Parathyroid adenoma (tissue), 2 donors: ENCODE results near the gene ZFR2.

ENCODE experiments used
- H2AFZ ChIP-seq: fragments of 300-600 bp; sonication (generic); one replicate; pipeline ENCODE4 v1.7.0; 2017; ENCODE audit warnings: antibody characterized with exemption, mild to moderate bottlenecking
- H3K27ac ChIP-seq: fragments of 300-600 bp; sonication (generic); one replicate; pipeline ENCODE4 v1.7.0; 2017
- H3K27me3 ChIP-seq: fragments of 300-600 bp; sonication (generic); one replicate; pipeline ENCODE4 v1.7.0; 2017; ENCODE audit warnings: low read length; ENCODE audit not compliant: control insufficient read depth, insufficient read depth
- H3K36me3 ChIP-seq: fragments of 300-600 bp; sonication (generic); one replicate; pipeline ENCODE4 v1.7.0; 2017; ENCODE audit warnings: low read length; ENCODE audit not compliant: control insufficient read depth, insufficient read depth
- H3K4me1 ChIP-seq: fragments of 300-600 bp; sonication (generic); one replicate; pipeline ENCODE4 v1.7.0; 2017; ENCODE audit warnings: control low read depth
- H3K4me2 ChIP-seq: fragments of 300-600 bp; sonication (generic); one replicate; pipeline ENCODE4 v1.7.0; 2017; ENCODE audit warnings: low read length
- H3K4me3 ChIP-seq: fragments of 300-600 bp; sonication (generic); one replicate; pipeline ENCODE4 v1.7.0; 2017; ENCODE audit warnings: low read depth, low read length
- H3K79me2 ChIP-seq: fragments of 300-600 bp; sonication (generic); one replicate; pipeline ENCODE4 v1.7.0; 2017; ENCODE audit warnings: control low read depth
- H3K9ac ChIP-seq: fragments of 300-600 bp; sonication (generic); one replicate; pipeline ENCODE4 v1.7.0; 2017; ENCODE audit warnings: mild to moderate bottlenecking
- H3K9me3 ChIP-seq: fragments of 300-600 bp; sonication (generic); one replicate; pipeline ENCODE4 v1.7.0; 2017; ENCODE audit warnings: low read length; ENCODE audit not compliant: control insufficient read depth
- CTCF ChIP-seq: fragments of 300-600 bp; sonication (generic); IDR thresholded peaks from one replicate; pipeline ENCODE4 v1.7.0; 2017; ENCODE audit warnings: antibody characterized with exemption, mild to moderate bottlenecking
- donor health status: primary hyperparathyroidism.

ZFR2 gene

GRCh38 chr19:3765121-3765520 is 103.7 kb downstream of the ZFR2 start:
- Histone ChIP-seq H3K27me3 (no peaks in the 10 kb centered on the region), H3K4me2 (no peak overlapping the region), H2AFZ (no peak overlapping the region), H3K79me2 (peaks cover 5% of the 10 kb centered on the region), H3K36me3 (no peaks in the 10 kb centered on the region), H3K9me3 (no peaks in the 10 kb centered on the region), H3K4me3 (no peak overlapping the region), H3K4me1 (no peaks in the 10 kb centered on the region), H3K27ac (no peak overlapping the region), H3K9ac (no peak overlapping the region)
- no peak for TF ChIP-seq CTCF

GRCh38 chr19:3762501-3763459 is 106.1 kb downstream of the ZFR2 start, which contains the start of gene MRPL54:
MRPL54 (plus strand) TSS chr19:3762682; CDS start chr19:3762701, 19 bp downstream.
- no peaks in the 10 kb centered on the region for H3K36me3 ChIP-seq
- H3K4me1 ChIP-seq, result no peaks in the 10 kb centered on the region
- H3K79me2 ChIP-seq, result peaks cover 5% of the 10 kb centered on the region
- no peaks in the 10 kb centered on the region for H3K27me3 ChIP-seq
- peak within 1 kb of the TSS; percentile 87 for H3K9ac ChIP-seq
- H3K27ac ChIP-seq, result peak within 1 kb of the TSS; percentile 97
- H3K4me2 ChIP-seq, result peak within 1 kb of the TSS; percentile 99
- no peaks in the 10 kb centered on the region for H3K9me3 ChIP-seq
- no peak for TF ChIP-seq CTCF
- peak within 1 kb of the TSS; percentile 100 for H3K4me3 ChIP-seq
- peak within 1 kb of the TSS; percentile 98 for H2AFZ ChIP-seq

GRCh38 chr19:3762130-3762473 is 106.7 kb downstream of the ZFR2 start:
- no peaks in the 10 kb centered on the region for H3K4me1 ChIP-seq
- H3K27ac ChIP-seq, result peak overlapping the region; percentile 97
- H3K27me3 ChIP-seq, result no peaks in the 10 kb centered on the region
- no peaks in the 10 kb centered on the region for H3K36me3 ChIP-seq
- no peak overlapping the region for H3K9ac ChIP-seq
- peaks cover 5% of the 10 kb centered on the region for H3K79me2 ChIP-seq
- peak overlapping the region; percentile 93 for H2AFZ ChIP-seq
- peak overlapping the region; percentile 99 for H3K4me2 ChIP-seq
- H3K4me3 ChIP-seq, result peak overlapping the region; percentile 100
- no peak for TF ChIP-seq CTCF
- H3K9me3 ChIP-seq, result no peaks in the 10 kb centered on the region

GRCh38 chr19:3761382-3762129 is 107.3 kb downstream of the ZFR2 start, which contains the start of gene APBA3:
APBA3 (minus strand) TSS chr19:3761692; CDS start chr19:3760264, 1,428 bp downstream.
- H3K79me2 ChIP-seq, result peaks cover 5% of the 10 kb centered on the region
- H3K9ac ChIP-seq, result peak within 1 kb of the TSS; percentile 87
- peak; percentile 94 for TF ChIP-seq CTCF
- no peaks in the 10 kb centered on the region for H3K27me3 ChIP-seq
- no peaks in the 10 kb centered on the region for H3K36me3 ChIP-seq
- peak within 1 kb of the TSS; percentile 99 for H3K4me2 ChIP-seq
- no peaks in the 10 kb centered on the region for H3K9me3 ChIP-seq
- peak within 1 kb of the TSS; percentile 98 for H2AFZ ChIP-seq
- H3K4me3 ChIP-seq, result peak within 1 kb of the TSS; percentile 100
- H3K27ac ChIP-seq, result peak within 1 kb of the TSS; percentile 97
- no peaks in the 10 kb centered on the region for H3K4me1 ChIP-seq
